HG02571 (cell line): ENCODE results near the gene PTH2.
"Not testable (repeated sequence)": the region's sequence is repeated elsewhere in the genome, so short reads cannot be mapped to it uniquely, and the experiment has no call there.

ENCODE experiments used
- ATAC-seq: cut with Tn5 transposase; IDR thresholded peaks from one replicate; pipeline ENCODE4 v1.9.1; 2021; ENCODE audit warnings: mild to moderate bottlenecking, moderate library complexity; ENCODE audit not compliant: unreplicated experiment

The PTH2 gene, protein sequence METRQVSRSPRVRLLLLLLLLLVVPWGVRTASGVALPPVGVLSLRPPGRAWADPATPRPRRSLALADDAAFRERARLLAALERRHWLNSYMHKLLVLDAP

GRCh38 chr19:49423071-49423984 lies at the start of gene PTH2:
PTH2 (minus strand) TSS chr19:49423441; CDS start chr19:49423339, 102 bp downstream.
- ATAC-seq, result no peak

DNA sequence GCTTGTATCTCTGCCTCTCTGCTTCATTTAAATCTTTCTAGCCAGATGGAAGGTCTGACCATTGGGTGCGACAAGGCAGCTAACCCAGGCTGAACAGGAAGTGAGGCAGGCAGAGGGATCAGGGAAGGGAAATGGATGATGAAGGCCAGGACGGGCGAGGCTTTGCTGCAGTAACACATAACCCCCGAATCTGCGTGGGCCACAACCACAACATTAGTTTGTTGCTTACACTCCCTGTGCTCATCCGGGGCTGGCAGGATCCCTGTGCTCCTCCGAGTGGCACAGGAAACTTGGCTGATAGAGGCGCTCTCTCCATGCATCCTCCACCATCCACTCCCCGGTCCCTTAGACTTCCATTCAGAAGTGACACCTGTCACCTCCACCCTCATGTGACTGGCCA lies 49.7 kb upstream of the PTH2 start:
- ATAC-seq, result no peak

DNA sequence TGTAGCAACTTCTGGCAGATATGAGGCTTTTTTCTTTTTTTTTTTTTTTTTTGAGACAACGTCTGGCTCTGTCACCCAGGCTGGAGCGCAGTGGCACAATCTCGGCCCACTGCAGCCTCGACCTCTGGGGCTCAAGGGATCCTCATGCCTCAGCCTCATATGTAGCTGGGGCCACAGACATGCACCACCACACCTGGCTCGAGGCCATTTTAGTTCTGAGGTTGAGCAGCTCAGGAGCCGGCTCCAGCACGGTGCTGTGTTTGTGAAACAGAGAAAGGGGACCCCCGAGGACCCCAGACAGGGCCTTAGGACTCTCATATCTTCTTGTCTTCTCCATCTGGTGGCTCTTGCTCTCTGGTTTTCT lies 47.4 kb upstream of the PTH2 start:
- ATAC-seq, result no peak

GRCh38 chr19:49469828-49470614 lies 46.8 kb upstream of the PTH2 start:
- peak; percentile 41 for ATAC-seq

DNA sequence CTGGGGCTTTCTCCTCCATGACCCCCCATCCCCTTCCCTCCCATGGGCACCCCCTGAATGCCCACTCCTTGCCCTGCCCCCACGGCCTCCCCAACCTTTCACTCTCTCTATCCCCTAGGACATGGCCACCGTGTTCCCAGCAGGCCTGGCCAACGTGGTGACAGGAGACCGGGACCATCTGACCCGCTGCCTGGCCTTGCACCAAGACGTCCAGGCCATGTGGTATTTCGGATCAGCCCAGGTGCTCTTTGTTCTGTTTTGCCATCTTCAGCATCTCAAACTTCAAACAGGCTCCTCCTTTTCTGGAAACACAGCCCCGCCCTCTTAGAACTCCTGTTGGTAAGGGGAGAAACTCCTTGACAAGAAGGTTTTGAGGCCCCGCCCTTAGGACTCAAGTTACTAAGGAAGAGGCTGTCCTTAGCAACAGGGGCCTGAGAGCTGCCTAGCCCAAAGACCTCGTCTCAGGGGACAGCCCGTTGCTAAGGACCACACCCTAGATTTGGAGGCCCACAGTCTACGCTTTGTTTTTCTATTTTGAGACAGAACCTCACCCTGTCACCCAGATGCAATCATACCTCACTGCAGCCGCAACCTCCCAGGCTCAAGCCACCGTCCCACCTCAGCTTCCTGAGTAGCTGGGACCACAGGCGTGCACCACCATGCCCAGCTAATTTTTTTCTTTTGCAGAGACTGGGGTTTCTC lies 45.7 kb upstream of the PTH2 start:
- ATAC-seq, result no peak

DNA sequence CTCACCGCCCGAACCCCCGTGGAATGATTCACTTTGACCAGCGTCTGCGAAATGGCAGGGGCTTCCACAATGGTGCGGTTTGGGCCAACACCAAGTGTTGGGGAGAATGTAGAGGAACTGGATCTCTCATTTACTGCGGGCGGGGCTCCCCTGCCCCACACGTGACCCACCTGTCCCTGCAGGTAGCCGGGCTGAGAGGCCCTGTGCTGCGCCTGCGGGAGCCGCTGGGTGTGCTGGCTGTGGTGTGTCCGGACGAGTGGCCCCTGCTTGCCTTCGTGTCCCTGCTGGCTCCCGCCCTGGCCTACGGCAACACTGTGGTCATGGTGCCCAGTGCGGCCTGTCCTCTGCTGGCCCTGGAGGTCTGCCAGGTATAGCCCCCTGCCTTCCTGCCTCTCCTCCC lies 45.0 kb upstream of the PTH2 start:
- ATAC-seq, result no peak

GRCh38 chr19:49465371-49465770 lies 42.1 kb upstream of the PTH2 start:
- ATAC-seq, result no peak

GRCh38 chr19:49463960-49464740 lies 40.9 kb upstream of the PTH2 start:
- no peak for ATAC-seq

GRCh38 chr19:49462492-49462891 lies 39.3 kb upstream of the PTH2 start:
- ATAC-seq, result no peak

DNA sequence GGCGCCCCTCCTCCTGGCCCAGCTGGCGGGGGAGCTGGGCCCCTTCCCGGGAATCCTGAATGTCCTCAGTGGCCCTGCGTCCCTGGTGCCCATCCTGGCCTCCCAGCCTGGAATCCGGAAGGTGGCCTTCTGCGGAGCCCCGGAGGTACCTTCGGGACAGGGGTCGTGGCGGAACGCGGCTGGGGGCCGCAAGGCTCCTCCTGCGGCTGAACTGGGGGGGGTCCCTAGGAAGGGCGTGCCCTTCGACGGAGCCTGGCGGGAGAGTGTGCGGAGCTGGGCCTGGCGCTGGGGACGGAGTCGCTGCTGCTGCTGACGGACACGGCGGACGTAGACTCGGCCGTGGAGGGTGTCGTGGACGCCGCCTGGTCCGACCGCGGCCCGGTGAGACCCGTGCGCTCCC lies 38.4 kb upstream of the PTH2 start:
- no peak for ATAC-seq

DNA sequence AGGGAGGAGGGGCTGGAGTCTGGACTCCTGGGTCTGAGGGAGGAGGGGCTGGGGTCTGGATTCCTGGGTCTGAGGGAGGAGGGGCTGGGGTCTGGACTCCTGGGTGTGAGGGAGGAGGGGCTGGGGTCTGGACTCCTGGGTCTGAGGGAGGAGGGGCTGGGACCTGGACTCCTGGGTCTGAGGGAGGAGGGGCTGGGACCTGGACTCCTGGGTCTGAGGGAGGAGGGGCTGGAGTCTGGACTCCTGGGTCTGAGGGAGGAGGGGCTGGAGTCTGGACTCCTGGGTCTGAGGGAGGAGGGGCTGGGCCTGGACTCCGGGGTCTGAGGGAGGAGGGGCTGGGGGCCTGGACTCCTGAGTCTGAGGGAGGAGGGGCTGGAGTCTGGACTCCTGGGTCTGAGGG lies 37.9 kb upstream of the PTH2 start:
- not testable (repeated sequence) for ATAC-seq

- ATAC-seq, result no peak
Observed at GRCh38 chr19:49459388-49459787, 36.1 kb upstream of the PTH2 start.

DNA sequence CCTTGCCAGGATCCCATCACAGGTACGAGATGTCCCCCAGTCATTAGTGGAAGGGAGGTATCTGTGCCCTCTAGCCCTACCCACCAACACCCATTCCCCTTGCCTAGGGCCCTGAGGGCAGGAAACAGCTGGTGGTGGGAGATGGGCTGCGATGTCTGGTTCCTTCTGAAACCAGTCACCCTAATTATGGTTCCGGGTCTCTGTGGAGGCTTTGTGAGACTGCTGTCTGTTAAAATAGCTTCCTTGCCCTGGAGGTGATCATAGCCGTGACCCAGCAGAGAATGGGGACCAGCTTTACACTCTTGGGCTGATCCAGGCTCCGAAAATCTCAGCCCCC lies 35.3 kb upstream of the PTH2 start:
- no peak for ATAC-seq

GRCh38 chr19:49456326-49456725 lies 33.1 kb upstream of the PTH2 start:
- no peak for ATAC-seq

DNA sequence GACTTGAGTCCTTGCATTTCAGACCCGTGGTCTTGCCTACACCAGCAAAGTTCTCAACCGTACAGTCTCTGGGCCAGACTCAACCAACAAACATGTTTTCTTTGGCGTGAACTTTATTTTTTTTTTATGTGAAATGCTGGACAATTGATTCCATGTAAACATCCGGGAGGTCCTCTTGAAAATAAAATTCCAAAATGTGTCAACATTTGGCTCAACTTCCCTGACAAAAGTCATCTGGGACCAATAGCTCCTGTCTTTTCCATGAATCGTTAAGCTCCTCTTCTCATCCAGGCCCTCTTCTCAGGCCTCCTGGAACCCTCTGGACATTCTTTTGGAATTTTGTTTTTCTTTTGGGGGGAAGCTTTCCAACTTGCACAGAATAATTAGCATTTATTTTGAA lies 32.5 kb upstream of the PTH2 start:
- no peak for ATAC-seq

- ATAC-seq, result no peak
Observed at GRCh38 chr19:49453757-49454240, 30.6 kb upstream of the PTH2 start.

GRCh38 chr19:49453013-49453756 lies 29.9 kb upstream of the PTH2 start, which contains the start of gene ALDH16A1:
ALDH16A1 (plus strand) TSS chr19:49453225; CDS start chr19:49453332, 107 bp downstream.
- ATAC-seq, result peak; percentile 77

DNA sequence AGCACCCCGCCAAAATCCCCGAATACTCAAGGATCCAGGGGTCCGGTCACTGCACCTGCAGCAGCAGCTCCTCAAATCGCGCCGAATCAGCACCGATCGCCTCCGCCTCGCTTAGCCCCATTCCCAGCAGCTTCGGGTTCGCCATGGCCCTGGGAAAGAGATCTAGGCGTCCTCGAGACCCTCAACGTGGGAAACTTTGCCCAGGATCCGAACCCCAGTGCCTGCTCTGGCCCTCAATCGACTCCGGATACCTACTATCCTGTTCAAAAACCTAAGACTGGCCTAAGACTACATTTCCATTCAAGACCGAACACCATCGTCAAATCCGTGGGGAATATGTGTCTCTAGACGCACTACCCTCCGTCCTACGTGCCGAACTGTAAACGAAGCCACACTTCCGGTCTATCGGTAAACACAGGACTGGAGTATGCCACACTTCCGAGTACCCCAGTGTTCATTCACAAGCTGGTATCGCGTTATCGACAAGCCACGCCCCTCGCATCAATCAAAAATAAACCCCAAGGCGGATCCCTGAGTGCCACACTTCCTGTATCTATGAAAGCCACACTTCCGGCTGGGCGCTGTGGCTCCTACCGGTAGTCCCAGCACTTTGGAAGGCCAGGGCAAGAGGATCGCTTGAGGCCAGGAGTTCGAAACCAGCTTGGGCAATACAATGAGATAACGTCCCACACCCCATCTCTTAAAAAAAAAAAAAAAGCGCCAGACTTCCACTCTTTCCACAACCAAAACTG lies 28.4 kb upstream of the PTH2 start, which contains the start of gene PIH1D1:
Gene PIH1D1, minus strand, starts transcription at position 385 of the 752 bp plus-strand sequence. Its CDS starts 240 bp downstream, at position 145.
- ATAC-seq, result peak; percentile 55

GRCh38 chr19:49450405-49450804 lies 27.2 kb upstream of the PTH2 start:
- no peak for ATAC-seq
